AML-193 (cell line): ENCODE measurements around the gene NAT10.
A peak's percentile ranks its signal among the peaks of the same experiment; 100 is the strongest.
"Not testable (repeated sequence)": the region's sequence is repeated elsewhere in the genome, so short reads cannot be mapped to it uniquely, and the experiment has no call there.

Source experiments
- DNase-seq, 2 experiments: peaks; one replicate each; lab custom pipeline; 2025; lab: John Stamatoyannopoulos, UW

The NAT10 gene

GRCh38 chr11:34105079-34105956, at the start of gene NAT10:
Gene NAT10, plus strand, starts transcription at chr11:34105629. Its CDS starts 2,597 bp downstream, at chr11:34108226.
- DNase-seq = peak; percentile 96 to 98

- no peak for DNase-seq
Measured at GRCh38 chr11:34056672-34057071, 48.8 kb upstream of the NAT10 start.

- no peak for DNase-seq
Measured at GRCh38 chr11:34063061-34063795, 42.2 kb upstream of the NAT10 start.

- no peak for DNase-seq
Measured at GRCh38 chr11:34064291-34064690, 41.1 kb upstream of the NAT10 start.

GRCh38 chr11:34065505-34066203, 39.8 kb upstream of the NAT10 start:
- DNase-seq = no peak

GRCh38 chr11:34066766-34067165, 38.7 kb upstream of the NAT10 start:
- not testable (repeated sequence) for DNase-seq

GRCh38 chr11:34067383-34068065, 37.9 kb upstream of the NAT10 start:
- no peak for DNase-seq

- no peak for DNase-seq
Measured at GRCh38 chr11:34068111-34068510, 37.3 kb upstream of the NAT10 start.

GRCh38 chr11:34071306-34071705, 34.1 kb upstream of the NAT10 start:
- DNase-seq = not testable (repeated sequence)

GRCh38 chr11:34072041-34072440, 33.4 kb upstream of the NAT10 start:
- DNase-seq = no peak

- DNase-seq = no peak
Measured at GRCh38 chr11:34072832-34073231, 32.6 kb upstream of the NAT10 start.

GRCh38 chr11:34074391-34074790, 31.0 kb upstream of the NAT10 start:
- DNase-seq = no peak

GRCh38 chr11:34075178-34075820, 30.1 kb upstream of the NAT10 start:
- DNase-seq = no peak

GRCh38 chr11:34080609-34081008, 24.8 kb upstream of the NAT10 start:
- no peak for DNase-seq

- no peak for DNase-seq
Measured at GRCh38 chr11:34084637-34085036, 20.8 kb upstream of the NAT10 start.

- no peak for DNase-seq
Measured at GRCh38 chr11:34086554-34087283, 18.7 kb upstream of the NAT10 start.

- no peak for DNase-seq
Measured at GRCh38 chr11:34091825-34092224, 13.6 kb upstream of the NAT10 start.

GRCh38 chr11:34094900-34095299, 10.5 kb upstream of the NAT10 start:
- not testable (repeated sequence) for DNase-seq

GRCh38 chr11:34098813-34099212, 6.6 kb upstream of the NAT10 start:
- DNase-seq = no peak

GRCh38 chr11:34104680-34105078, 750 bp upstream of the NAT10 start:
- no peak for DNase-seq
